OCI-LY3 (cell line): ENCODE data around the gene ZBED2.

Experiments used
- CTCF ChIP-seq: fragments of 200-600, 300-600 bp; sonication (generic); IDR thresholded peaks from 2 replicates; pipeline ENCODE4 v1.5.1; 2014; ENCODE audit warnings: antibody characterized with exemption, low read length, low read depth
- EZH2phosphoT487 ChIP-seq: fragments of 200-600 bp; shearing (Covaris generic); IDR thresholded peaks from 2 replicates; pipeline ENCODE4 v1.6.1; 2018; ENCODE audit warnings: antibody characterized with exemption, mixed run types, low read depth

- TF ChIP-seq CTCF, result no peak
- TF ChIP-seq EZH2phosphoT487, result no peak
These were observed 8.5 kb upstream of the ZBED2 start for GRCh38 chr3:111603679-111604078.
